Adrenal gland (tissue), 12 donors: Measurements from ENCODE around the gene VSIR. TPM values are rescaled to one million over a fixed set of nuclear protein-coding genes. Genes with fewer than 3 reads are reported as not detected.

ENCODE experiments used
- DNase-seq, 7 donors: peaks; one replicate each; pipeline ENCODE4 v3.0.0-alpha.2; 2019 to 2020
- H3K27ac ChIP-seq, 5 donors: fragments of 200-600 bp; sonication (generic) in 4 of 5; 1 replicate in 3 of 5; 2 replicates in 2 of 5; pipeline versions ENCODE4 v1.5.1 to v1.8.0; 2016 to 2020; ENCODE audit warnings: mild to moderate bottlenecking in 1 of 5
- H3K27me3 ChIP-seq: fragments of 200-600 bp; 2 replicates; pipeline ENCODE4 v1.8.0; 2021
- H3K36me3 ChIP-seq, 2 donors: fragments of 200-600 bp; replicated peaks in 1 of 2; 1 replicate in 1 of 2; 2 replicates in 1 of 2; pipeline versions ENCODE4 v1.5.1 to v1.8.0; 2018 to 2022
- H3K4me1 ChIP-seq, 2 donors: fragments of 200-600 bp; replicated peaks in 1 of 2; 1 replicate in 1 of 2; 2 replicates in 1 of 2; pipeline versions ENCODE4 v1.5.1 to v1.8.0; 2018 to 2021
- H3K4me3 ChIP-seq, 4 donors: fragments of 200-600 bp; sonication (generic) in 3 of 4; one replicate each; pipeline ENCODE4 v1.5.1; 2016 to 2018
- H3K9me3 ChIP-seq, 3 donors: fragments of 200-600 bp; sonication (generic) in 1 of 3; replicated peaks in 1 of 3; 1 replicate in 2 of 3; 2 replicates in 1 of 3; pipeline versions ENCODE4 v1.5.1 to v1.8.0; 2016 to 2021
- CTCF ChIP-seq, 6 experiments: fragments of 450-650 bp in 4 of 6; fragments of 200-600 bp in 2 of 6; sonication (generic) in 1 of 6; IDR thresholded peaks; 1 replicate in 5 of 6; 2 replicates in 1 of 6; pipeline versions ENCODE4 v1.5.1 to v1.8.0; 2016 to 2021; ENCODE audit warnings: antibody characterized with exemption in 6 of 6, mild to moderate bottlenecking in 2 of 6, moderate library complexity in 1 of 6
- POLR2A ChIP-seq, 2 donors: fragments of 450-650 bp; IDR thresholded peaks; one replicate each; pipeline ENCODE4 v1.6.1; 2017; ENCODE audit warnings: antibody characterized with exemption in 2 of 2, mild to moderate bottlenecking in 2 of 2, moderate library complexity in 1 of 2
- WGBS, 4 donors: extraction: QIAGEN DNeasy Blood & Tissue Kit in 2 of 4; methylation state at CpG; one replicate each; pipeline versions ENCODE4 v1.1.5 to v1.1.7; 2013 to 2017; 5-methylcytosine and 5-hydroxymethylcytosine counted together
- intact Hi-C, 2 donors: fragments of 100-400 bp; cut with DNase I; formaldehyde crosslinking; loops; one replicate each; pipeline versions ENCODE4 v1.14.1 to v1.15.0; 2022 to 2023
- polyA plus RNA-seq, 3 donors: library from polyadenylated mRNA; stranded (reverse); fragments of 200-250 nt in 2 of 3; fragments of 350-450 nt in 1 of 3; fragmentation: Illumina TruSeq in 1 of 3; extraction: RNeasy Lipid Tissue Mini Kit (QIAGEN cat#74804) in 1 of 3; gene quantifications; one replicate each; pipeline ENCODE4 v1.2.3, GENCODE V29; 2013 to 2014
- total RNA-seq, 9 donors: library from RNA; depleted of rRNA in 4 of 9; stranded (reverse); fragments of >200 nt in 4 of 9; fragments of 120-200 nt in 1 of 9; fragmentation: NEBNext Ultra II Directional in 1 of 9; extraction: Animal tissue kit (Norgen Biotek cat#: 25700) in 1 of 9; gene quantifications; one replicate each; pipeline versions ENCODE4 v1.1.0 to v1.2.4, GENCODE V29; 2013 to 2023
- donor health status: healthy with polysubstance abuse.
- donor health status: Bipolar disorder and iron deficiency.
- donor health status: DM: yes; HTN: yes; CAD: no.
- donor health status: DM: no; HTN: no; CAD: no.
- donor health status: DM: no; HTN: no; CAD: no.
- donor health status: DM: yes; HTN: yes; CAD: no.

The VSIR gene
- total and polyA plus RNA-seq, 12 donors, result 8.0 to 71.7 (median 35.4) TPM

- DNase-seq, result no peak
- Histone ChIP-seq H3K36me3 (no peaks in the 10 kb centered on the region), H3K27ac (no peak overlapping the region), H3K4me3 (no peak overlapping the region), H3K4me1 (no peaks in the 10 kb centered on the region), H3K27me3 (no peaks in the 10 kb centered on the region), H3K9me3 (no peaks in the 10 kb centered on the region)
- TF ChIP-seq POLR2A (IDR thresholded peaks at IDR 0.05) (no peak), CTCF (IDR thresholded peaks at IDR 0.05) (no peak)
- intact Hi-C loops, result loop anchor here in 1 of 2 donors (5.0 kb wide), 1 partner anchor 77 kb away; no protein-coding TSS in a partner anchor
- 68 to 90% (median 86%) methylated on average over 4 to 10 of the region's 10 CpGs for WGBS, 4 donors
Observed at GRCh38 chr10:71799112-71799511, 25.8 kb upstream of the VSIR start.

GRCh38 chr10:71798308-71798624 lies 24.9 kb upstream of the VSIR start:
- TF ChIP-seq CTCF (IDR thresholded peaks at IDR 0.05), result no peak
- no peak for TF ChIP-seq POLR2A (IDR thresholded peaks at IDR 0.05)
- H3K4me1 ChIP-seq, result no peaks in the 10 kb centered on the region
- no peak overlapping the region for H3K4me3 ChIP-seq
- no peak for DNase-seq
- H3K27ac ChIP-seq, result no peak overlapping the region
- 73 to 88% (median 82%) methylated on average over 3 to 6 of the region's 6 CpGs; no CpG with 5 or more reads in 1 of the 4 donors for WGBS, 4 donors
- intact Hi-C loops, result loop anchor here in 1 of 2 donors (5.0 kb wide), 1 partner anchor 76 kb away; no protein-coding TSS in a partner anchor
- H3K27me3 ChIP-seq, result no peaks in the 10 kb centered on the region
- no peaks in the 10 kb centered on the region for H3K9me3 ChIP-seq
- no peaks in the 10 kb centered on the region for H3K36me3 ChIP-seq

- Histone ChIP-seq H3K4me1 (no peaks in the 10 kb centered on the region), H3K9me3 (no peaks in the 10 kb centered on the region), H3K27ac (no peak overlapping the region), H3K4me3 (no peak overlapping the region), H3K27me3 (no peaks in the 10 kb centered on the region), H3K36me3 (no peaks in the 10 kb centered on the region)
- intact Hi-C loops, result loop anchor here in 1 of 2 donors (5.0 kb wide), 1 partner anchor 75 kb away; no protein-coding TSS in a partner anchor
- 65 to 76% (median 75%) methylated on average over 6 to 10 of the region's 10 CpGs for WGBS, 4 donors
- TF ChIP-seq POLR2A (IDR thresholded peaks at IDR 0.05) (no peak), CTCF (IDR thresholded peaks at IDR 0.05) (no peak)
- DNase-seq, result no peak
Observed at GRCh38 chr10:71797533-71798307, 24.4 kb upstream of the VSIR start.

- Histone ChIP-seq H3K27me3 (no peaks in the 10 kb centered on the region), H3K4me1 (no peaks in the 10 kb centered on the region), H3K4me3 (no peak overlapping the region), H3K27ac (no peak overlapping the region), H3K9me3 (no peaks in the 10 kb centered on the region), H3K36me3 (no peaks in the 10 kb centered on the region)
- WGBS, 4 donors, result 74 to 87% (median 81%) methylated on average over 4 to 7 of the region's 7 CpGs
- DNase-seq, result no peak
- no peak for TF ChIP-seq POLR2A (IDR thresholded peaks at IDR 0.05)
- TF ChIP-seq CTCF (IDR thresholded peaks at IDR 0.05), result no peak
- intact Hi-C loops, result loop anchor here in 1 of 2 donors (5.0 kb wide), 1 partner anchor 75 kb away; no protein-coding TSS in a partner anchor
Observed at GRCh38 chr10:71796749-71797405, 23.6 kb upstream of the VSIR start.
